Stomach (tissue), 4 donors: ENCODE results near the gene APCDD1L.

Source experiments
- CTCF ChIP-seq, 7 experiments: fragments of 450-650 bp in 4 of 7; fragments of 200-600 bp in 3 of 7; sonication (generic) in 3 of 7; IDR thresholded peaks; one replicate each; pipeline ENCODE4 v1.5.1; 2016 to 2019; ENCODE audit warnings: antibody characterized with exemption in 7 of 7, control low read depth in 2 of 7, mild to moderate bottlenecking in 1 of 7
- POLR2A ChIP-seq, 4 donors: fragments of 450-650 bp; IDR thresholded peaks; one replicate each; pipeline ENCODE4 v1.6.1; 2016; ENCODE audit warnings: antibody characterized with exemption in 4 of 4, control low read depth in 2 of 4, mild to moderate bottlenecking in 1 of 4, moderate library complexity in 1 of 4
- POLR2AphosphoS5 ChIP-seq, 3 donors: sonication (generic); formaldehyde crosslinking; IDR thresholded peaks; one replicate each; pipeline ENCODE4 v1.6.1; 2016; ENCODE audit warnings: antibody characterized with exemption in 3 of 3

GRCh38 chr20:58492074-58492718, 23.0 kb downstream of the APCDD1L start:
- TF ChIP-seq CTCF (IDR thresholded peaks at IDR 0.05) (no peak), POLR2AphosphoS5 (IDR thresholded peaks at IDR 0.05) (no peak), POLR2A (IDR thresholded peaks at IDR 0.05) (no peak)
